GM18519 (cell line): Measurements from ENCODE around the gene PTN.
"Not testable (repeated sequence)": the region's sequence is repeated elsewhere in the genome, so short reads cannot be mapped to it uniquely, and the experiment has no call there.

Source experiments
- ATAC-seq: cut with Tn5 transposase; IDR thresholded peaks from one replicate; pipeline ENCODE4 v1.9.1; 2021; ENCODE audit warnings: mild to moderate bottlenecking, moderate library complexity; ENCODE audit not compliant: unreplicated experiment, low FRiP score

Gene PTN

DNA sequence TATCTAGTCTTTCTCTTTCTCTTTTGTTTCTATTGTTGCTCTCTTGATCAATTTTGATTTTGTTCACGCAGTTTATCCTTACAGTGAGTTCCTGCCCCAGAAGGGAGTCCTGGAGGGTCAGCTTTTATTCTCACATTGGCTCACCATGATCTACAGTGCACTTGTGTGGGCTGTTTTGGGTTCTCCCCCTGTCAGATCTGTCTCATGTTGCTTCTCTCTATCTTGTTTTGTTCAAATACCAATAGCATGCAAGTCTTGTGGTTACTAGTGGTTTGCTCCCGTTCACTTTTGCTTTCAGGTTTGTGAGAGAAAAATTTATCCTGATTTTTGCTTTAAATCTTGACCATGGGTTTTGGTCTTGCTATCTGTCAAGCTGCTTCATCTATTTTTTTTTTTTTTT is 74.3 kb downstream of the PTN start:
- ATAC-seq, result no peak

DNA sequence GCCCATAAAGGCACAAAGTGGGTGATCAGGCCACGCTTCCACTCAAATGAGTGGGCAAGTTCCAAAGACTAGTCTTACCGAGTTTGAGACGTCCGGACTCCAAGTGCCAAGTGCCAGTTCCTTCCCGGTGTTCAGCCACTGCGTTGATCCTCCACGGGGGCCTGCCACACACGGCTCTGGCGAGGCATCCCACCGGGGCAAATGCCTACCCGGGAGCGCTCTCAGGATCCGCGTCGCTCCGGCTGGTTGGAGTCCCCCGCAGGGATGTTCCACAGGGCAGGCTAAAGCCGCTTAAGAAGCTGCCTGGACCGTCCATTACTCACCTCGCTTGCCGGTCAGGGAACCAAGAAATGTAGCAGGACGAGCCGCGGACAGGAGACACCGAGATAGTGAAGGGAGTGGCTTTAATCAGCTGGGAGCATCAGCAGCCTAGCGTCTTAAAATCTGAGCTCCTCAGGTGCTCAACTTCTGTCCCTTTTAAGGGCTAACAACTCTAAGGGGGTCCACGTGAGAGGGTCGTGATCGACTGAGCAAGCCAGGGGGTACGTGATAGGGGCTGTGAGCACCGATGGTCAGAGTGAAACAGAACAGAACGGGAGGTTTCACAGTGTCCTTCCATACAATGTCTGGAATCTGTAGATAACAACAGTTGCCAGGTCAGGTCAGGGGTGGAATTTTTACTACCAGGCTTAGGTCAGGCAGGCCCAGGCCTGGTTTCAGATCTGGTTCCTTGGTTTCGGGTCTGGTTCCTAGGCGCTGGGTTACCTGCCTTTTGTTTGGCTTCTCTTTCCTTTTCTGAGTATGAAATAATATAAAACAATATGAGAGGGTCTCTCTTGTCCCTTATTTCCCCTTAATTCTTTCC is 75.3 kb downstream of the PTN start:
- not testable (repeated sequence) for ATAC-seq

DNA sequence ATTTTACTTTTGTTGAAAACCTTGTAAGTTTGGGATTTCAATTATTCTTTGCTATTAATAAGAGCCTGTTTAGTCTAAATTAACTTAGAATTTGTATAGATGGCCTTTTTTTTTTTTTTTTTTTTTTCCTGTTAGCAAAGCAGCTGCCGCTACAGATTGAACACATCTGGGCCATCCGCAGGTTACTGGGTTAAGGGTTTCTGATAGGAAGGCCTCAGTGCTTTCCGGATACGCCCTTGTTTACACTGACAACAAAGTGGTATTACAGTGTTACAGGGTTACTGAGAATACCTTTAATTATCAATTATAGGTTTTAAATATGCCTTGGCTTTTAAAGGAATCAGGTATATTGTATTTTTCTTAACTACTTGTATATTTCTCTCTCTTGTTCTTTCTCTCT is 76.8 kb downstream of the PTN start:
- ATAC-seq, result no peak

DNA sequence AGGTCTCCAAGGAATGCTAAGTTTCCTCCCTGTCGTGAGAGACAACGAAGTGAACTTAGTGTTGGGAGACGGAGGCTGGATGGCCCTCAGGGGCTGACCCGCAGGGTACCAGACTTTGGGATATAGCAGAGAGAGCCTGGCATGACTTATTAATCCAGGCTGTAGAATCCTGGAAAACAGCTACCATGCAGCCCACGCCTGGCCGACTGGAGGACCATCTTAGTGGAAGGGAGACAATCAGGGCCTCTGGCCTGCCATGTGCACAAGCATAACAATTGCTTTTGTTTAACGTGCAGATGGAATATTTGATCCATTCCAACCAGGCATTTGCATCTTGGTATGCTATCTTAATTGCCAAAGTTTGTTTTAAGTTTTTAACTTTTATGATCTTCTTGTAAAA is 78.1 kb downstream of the PTN start:
- not testable (repeated sequence) for ATAC-seq

DNA sequence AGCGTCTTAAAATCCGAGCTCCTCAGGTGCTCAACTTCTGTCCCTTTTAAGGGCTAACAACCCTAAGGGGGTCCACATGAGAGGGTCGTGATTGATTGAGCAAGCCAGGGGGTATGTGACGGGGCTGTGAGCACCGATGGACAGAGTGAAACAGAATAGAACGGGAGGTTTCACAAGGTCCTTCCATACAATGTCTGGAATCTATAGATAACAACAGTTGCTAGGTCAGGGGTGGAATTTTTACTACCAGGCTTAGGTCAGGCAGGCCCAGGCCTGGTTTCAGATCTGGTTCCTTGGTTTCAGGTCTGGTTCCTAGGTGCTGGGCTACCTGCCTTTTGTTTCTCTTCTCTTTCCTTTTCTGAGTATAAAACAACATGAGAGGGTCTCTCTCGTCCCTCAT is 80.9 kb downstream of the PTN start:
- no peak for ATAC-seq

DNA sequence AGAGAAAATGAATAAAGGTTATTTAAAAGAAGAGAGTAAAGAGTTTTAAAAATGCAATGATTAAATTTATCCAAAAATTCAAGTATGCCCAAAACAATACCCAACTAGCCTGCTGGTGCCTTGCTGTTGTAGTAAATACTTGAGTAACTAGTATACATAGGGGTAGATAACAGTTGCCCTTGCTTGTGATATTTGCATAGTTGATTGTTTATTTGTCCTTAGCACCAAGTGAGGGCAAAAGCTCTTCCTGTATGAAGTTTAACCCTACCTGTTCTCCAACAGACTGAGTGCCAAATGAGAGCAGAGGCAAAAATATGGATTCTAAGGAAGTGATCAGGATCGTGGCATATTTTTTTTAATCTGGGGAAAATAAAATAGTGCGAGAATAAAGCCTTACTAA is 85.0 kb downstream of the PTN start:
- ATAC-seq, result no peak

DNA sequence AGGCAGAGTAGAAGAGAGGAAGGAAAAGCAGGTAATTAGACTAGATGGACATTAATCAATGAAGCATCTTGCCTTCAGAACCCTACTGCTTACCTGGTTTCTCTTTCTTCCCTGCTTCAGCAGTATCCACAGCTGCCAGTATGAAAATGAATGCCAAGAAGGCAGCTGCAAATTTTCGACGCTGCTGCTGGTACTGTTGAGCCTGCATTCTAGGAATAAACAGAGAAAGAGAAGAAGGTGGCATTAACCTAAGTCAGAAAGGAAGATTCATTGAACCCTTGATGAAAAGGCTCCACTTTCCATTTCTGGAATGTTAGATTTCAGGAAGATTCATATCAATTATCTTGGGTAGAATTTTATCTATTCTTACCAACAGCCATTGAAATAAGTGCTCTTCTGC is 88.8 kb downstream of the PTN start:
- no peak for ATAC-seq

DNA sequence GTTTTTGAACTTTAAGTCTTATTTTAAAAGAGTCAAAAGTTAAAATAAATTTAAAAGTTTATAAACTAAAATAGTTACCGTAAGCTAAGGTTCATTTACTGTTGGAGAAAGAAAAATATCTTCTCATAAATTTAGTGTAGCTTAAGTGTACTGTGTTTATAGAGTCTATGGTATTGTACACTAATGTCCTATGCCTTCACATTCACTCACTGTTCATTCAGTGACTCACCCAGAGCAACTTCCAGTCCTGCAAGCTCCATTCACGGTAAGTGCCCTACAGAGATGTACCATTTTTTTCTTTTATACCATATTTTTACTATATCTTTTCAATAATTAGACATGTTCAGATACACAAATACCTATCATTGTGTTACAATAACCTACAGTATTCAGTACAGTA is 97.6 kb downstream of the PTN start:
- ATAC-seq, result no peak

DNA sequence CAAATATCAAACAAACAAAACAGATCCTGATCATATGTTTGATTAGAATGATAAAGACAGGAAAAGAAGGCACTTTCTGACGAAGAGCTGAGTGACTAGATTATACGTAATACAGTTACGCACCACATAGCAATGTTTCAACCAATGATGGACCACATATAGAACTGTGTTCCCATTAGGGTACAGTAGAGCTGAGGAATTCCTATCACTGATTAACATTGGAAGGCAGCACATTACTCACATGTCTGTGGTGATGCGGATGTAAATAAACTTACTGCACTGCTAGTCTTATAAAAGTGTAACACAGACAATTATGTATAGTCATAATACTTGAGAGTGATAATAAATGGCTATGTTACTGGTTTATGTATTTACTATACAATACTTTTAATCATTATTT is 98.3 kb downstream of the PTN start:
- no peak for ATAC-seq

DNA sequence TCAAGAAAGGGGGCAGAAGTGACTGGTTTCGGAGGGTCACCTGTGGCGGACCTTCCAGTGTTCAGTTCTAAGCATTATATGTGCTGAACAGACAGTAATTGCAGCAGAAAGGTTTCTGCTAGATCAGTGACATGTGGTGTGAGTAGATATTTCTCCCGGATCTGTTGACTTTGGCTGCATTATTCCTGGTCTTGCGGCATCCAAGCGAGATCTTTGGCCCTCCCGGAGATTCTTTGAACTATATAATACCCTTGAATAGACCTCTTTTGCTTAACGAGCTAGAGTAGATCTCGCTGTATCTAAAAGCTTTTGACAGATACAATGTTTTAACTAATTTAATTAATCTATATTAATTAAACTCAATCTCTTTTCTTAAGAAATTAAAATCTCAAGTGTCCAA is 99.8 kb downstream of the PTN start:
- no peak for ATAC-seq

DNA sequence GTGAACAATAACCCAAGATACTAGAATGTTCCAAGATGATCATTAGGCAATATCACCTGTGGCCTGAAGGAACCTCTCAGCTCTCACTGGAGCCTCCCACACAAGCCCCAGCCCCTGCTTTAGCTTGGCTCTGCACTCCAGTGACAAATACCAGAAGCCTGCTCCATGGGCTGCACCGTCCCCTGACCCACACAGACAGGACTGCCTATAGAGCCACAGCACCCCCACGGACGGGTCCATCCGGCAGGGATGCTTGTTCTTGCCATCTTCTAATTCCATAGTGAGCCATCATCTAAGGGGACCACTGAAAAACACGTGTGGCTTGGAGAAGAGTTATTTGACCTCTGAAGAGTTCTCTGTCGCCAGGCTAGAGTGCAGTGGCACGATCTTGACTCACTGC is 100.9 kb downstream of the PTN start:
- ATAC-seq, result no peak

DNA sequence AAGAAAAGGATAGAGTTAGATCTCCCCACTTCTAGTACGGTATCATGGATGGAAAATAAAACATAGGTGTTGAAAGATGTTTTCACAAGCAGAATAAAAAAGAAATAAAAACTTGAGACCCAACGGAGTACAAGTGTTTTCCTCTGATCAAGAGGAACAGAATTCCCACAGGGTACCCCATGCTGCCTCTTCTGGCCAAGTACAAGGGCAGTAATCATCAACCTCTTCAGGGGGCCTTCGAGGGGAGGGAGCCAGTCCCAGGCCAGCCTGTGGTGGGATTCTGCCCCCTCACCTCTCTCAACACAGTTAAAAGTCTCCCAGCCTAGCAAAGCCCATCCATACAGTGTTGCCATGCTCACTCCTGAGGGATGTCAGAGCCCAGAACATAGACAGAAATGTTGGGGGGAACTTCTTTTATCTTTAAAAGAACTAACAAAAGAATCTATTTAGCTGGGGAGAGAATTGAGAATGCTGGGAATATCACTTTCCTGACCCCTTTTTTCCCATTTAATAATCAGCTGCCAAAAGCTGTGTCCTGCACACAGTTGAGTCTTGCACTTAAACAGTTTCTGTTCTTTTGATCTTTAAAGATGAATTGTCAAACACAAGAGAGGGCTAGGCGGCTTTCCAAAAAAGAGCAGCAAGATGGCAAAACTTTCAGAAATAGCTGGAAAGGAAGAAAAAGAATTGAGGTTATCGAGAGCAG is 101.7 kb downstream of the PTN start:
- ATAC-seq, result no peak

DNA sequence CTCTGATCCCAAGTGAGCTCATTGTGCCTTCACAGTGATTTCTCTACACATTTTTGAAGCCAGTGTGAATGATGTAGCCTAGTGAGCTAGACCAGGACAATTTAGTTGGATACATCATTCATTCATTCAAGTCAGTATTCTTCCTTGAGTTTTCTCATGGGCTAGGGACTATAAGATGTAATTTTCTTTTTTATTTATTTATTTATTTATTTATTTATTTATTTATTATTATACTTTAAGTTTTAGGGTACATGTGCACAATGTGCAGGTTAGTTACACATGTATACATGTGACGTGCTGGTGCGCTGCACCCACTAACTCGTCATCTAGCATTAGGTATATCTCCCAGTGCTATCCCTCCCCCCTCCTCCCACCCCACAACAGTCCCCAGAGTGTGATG is 104.3 kb downstream of the PTN start:
- not testable (repeated sequence) for ATAC-seq

DNA sequence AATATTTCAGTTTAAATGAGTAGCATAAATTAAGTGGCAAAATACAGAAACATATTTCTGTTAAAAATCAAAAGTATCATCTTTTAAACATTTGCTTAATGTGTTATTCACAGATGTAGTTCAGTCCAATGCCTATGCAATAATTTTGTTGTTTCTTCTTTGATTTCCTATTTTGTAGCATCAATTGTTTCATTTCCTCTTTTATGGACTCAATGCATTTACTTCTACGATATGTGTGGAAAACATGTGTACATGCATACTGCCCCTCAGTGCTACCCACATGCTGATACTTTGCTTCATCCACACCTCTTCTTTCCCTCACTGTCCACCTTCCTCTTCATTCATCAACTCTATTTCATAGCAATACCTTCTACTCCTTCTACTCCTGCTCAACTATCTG is 108.1 kb downstream of the PTN start:
- no peak for ATAC-seq

DNA sequence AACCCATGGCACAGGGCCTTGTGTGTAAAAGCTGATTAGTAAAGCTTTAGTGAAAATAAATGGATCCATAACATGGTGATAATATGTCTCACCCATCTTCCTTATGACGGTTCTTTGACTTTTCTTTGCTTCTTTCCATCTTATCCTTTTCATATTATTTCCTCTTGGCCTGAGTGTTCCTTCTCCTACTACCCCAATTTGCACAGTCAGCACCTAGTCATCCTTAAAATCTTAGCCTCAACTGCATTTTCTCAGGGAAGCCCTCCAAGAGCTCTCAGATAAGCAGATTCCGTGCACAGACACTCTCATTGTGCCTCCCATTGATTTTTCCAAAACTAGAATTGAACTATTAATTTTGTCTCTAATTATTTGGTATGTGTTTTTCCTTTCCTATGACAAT is 112.4 kb downstream of the PTN start:
- ATAC-seq, result no peak

DNA sequence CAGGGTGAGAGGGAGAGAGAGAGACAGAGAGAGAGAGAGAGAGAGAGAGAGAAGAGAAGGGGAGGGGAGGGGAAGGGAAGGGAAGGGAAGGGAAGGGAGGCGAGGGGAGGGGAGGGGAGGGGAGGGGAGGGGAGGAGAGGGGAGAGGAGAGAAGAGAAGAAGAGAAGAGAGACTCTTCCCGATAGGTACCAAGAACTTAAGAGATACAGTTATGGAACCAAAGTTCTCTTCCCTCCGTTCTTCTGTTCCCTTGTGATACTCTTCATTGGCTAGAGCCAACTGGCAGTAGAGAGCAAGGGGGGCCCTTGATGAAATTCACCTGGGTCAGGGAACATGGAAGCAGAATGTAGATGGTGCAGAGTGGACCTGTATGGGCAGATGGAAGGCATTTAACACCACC is 122.1 kb downstream of the PTN start:
- ATAC-seq, result no peak

DNA sequence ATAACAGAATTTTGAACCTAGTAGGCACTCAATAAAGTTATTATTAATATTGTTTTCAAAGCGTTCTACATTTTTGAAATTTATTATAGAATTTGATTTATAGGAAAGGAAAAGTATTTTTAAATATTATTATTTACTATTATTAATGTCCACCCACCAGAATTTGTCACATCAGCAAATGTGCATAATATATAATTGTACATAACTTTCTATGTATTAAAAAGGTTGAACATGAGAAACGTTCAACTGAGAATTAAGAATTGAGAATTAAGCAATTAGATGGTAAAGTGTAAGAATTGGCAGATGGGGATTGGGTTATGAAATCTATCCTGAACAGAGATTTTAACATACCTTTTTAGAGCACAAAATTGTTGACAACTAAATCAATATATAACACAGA is 129.8 kb downstream of the PTN start:
- ATAC-seq, result no peak

DNA sequence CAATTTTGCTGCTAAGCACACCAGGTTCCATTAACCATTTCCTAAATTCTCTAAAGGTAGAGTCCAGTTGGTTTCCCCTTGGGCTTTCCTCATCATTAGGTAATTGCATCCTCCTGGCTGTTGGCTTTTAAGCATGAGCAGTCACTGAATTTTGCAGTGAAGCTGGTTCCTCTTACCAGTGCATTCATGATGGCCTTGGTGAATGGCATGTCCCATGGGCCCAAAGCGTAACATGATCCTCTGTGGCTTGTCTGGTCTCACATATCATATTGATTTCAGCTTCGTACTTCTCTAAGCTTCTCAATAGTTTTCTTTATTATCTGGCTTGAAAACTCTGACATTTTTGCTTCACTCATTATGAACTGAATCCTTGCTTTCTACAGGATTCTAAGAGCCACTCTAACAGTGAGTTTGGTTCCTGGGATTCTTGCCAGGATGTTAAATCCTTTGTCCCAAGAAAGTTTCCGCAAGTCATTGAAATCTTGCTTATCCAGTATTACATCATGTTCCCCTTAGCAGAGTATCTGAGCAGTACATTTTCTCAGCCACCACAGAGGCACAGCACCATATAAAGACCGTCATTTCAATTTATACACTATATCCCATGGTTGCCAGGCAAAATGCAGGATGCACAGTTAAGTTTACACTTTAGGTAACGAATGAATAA is 134.2 kb downstream of the PTN start:
- no peak for ATAC-seq

DNA sequence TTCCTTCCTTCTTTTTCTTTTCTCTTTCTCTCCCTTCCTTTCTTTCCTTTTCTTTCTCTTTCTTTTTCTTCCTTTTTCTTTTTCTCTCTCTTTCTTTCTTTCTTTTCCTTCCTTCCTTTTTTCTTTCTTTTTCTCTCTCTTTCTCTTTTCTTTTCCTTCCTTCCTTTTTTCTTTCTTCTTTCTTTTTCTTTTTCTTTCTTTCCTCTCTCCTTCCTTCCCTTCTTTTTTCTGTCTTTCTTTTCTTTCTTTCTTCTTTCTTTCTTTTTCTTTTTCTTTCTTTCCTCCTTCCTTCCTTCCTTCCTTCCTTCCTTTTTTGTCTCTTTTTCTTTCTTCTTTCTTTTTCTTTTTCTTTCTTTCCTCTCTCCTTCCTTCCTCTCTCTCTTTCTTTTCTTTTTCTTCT is 136.8 kb downstream of the PTN start:
- no peak for ATAC-seq

DNA sequence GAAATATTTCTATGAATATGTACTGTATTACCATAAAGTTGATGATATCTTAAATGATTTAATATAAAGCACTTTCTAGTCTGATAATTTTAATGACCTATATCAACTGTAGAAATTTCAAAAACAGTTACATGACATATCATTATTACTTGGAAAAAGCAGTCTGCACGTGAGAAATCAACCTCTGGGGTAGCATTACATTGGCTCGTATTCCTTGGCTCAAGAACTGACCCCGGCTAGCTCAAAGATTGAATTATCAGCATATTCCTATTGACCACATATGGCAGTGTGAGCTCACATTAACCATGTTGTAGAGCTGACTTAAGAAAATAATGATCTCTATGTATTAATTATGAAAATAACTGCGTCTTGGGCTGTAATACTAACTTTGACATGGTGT is 139.3 kb downstream of the PTN start:
- no peak for ATAC-seq

DNA sequence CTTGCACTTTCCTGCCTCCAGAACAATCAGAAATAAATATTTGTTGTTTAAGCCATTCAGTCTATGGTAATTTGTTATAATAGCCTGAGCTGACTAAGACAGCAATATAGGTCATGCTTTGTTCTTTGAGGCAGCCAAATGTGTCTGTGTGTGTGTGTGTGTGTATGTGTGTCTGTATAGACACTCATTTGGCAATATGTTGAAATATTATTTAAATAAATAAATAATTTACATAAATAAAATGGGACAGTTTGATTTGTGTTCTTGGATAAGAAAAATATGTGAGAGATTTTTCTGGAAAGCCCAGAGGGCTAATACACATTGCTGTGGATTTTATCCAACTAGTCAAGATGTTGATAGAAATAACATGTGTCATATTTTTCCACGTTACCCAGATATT is 140.2 kb downstream of the PTN start:
- ATAC-seq, result no peak

DNA sequence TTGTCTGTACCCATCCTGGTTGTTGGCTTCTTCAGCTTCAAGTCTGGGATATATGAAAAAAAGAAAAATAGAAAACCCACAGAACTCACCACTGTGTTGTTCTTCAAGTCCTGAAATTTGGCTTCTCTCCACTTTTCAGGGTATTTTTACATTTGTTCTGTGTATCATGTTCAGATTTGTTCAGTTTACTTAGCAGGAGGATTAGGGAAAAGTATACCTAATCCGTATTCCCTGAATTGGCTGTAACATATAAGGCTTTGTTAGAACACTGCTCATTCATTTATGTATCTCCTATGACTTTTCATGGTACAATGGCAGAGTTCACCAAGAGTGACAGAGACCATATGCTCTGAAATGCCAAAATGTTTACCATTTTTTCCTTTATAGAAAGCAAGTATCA is 146.9 kb downstream of the PTN start:
- ATAC-seq, result no peak
